A549 (cell line): ENCODE measurements around the gene SLC25A15. TPM values are rescaled to one million over a fixed set of nuclear protein-coding genes. Genes with fewer than 3 reads are reported as not detected.

ENCODE experiments used
- ATAC-seq, 2 experiments: fragments of 200-7000 bp in 1 of 2; fragments of >200 bp in 1 of 2; cut with Nextera tagmentation in 1 of 2; cut with Tn5 transposase in 1 of 2; 3 replicates each; pipeline versions ENCODE4 v1.8.0 to v1.9.1; 2018 to 2020; ENCODE audit warnings: mild to moderate bottlenecking in 1 of 2, moderate library complexity in 1 of 2
- CTCF ChIA-PET: fragments of 300-600 bp; sonication (Branson Sonifier 250); formaldehyde crosslinking; extraction: SDS; loops from one replicate; lab custom pipeline; 2021; ENCODE audit warnings: antibody characterized with exemption, inconsistent platforms; lab: Yijun Ruan, JAX
- POLR2A ChIA-PET: fragments of 350-600 bp; formaldehyde crosslinking; extraction: SDS; loops from one replicate; lab custom pipeline; 2021; ENCODE audit warnings: antibody characterized with exemption, inconsistent platforms; lab: Yijun Ruan, JAX
- DNase-seq, 2 experiments: peaks; one replicate each; pipeline versions ENCODE4 v3.0.0 to v3.0.0-alpha.2; 2011 to 2016; ENCODE audit warnings: low read depth in 1 of 2, low spot score in 1 of 2
- FAIRE-seq: peaks from 2 replicates; lab custom pipeline; 2011; peaks lifted over from hg19 to GRCh38; lab: Jason Lieb, UNC
- H3K27ac ChIP-seq, 2 experiments: fragments of >200 bp; sonication (Bioruptor Twin); formaldehyde crosslinking; 3 replicates each; pipeline ENCODE4 v1.5.1; 2016 to 2017
- H3K4me1 ChIP-seq: fragments of >200 bp; sonication (Bioruptor Twin); formaldehyde crosslinking; 3 replicates; pipeline ENCODE4 v1.6.1; 2016
- H3K4me2 ChIP-seq: fragments of >200 bp; sonication (Bioruptor Twin); formaldehyde crosslinking; 3 replicates; pipeline ENCODE4 v1.6.1; 2016
- H3K4me3 ChIP-seq: fragments of >200 bp; sonication (Bioruptor Twin); formaldehyde crosslinking; 3 replicates; pipeline ENCODE4 v1.5.1; 2016
- H3K9me3 ChIP-seq: fragments of >200 bp; sonication (Bioruptor Twin); formaldehyde crosslinking; 3 replicates; pipeline ENCODE4 v1.6.1; 2016
- BHLHE40 ChIP-seq: IDR thresholded peaks from 2 replicates; pipeline ENCODE4 v1.6.1; 2012; ENCODE audit warnings: low read depth, low read length, inconsistent platforms
- CEBPB ChIP-seq, 2 experiments: fragments of >200 bp in 1 of 2; sonication (Bioruptor Twin) in 1 of 2; formaldehyde crosslinking in 1 of 2; IDR thresholded peaks; 2 replicates each; pipeline ENCODE4 v1.6.1; 2012 to 2016
- EHF ChIP-seq: fragments of 250-450 bp; sonication (Bioruptor Pico); IDR thresholded peaks from 2 replicates; pipeline ENCODE4 v1.5.0; 2020; ENCODE audit warnings: mild to moderate bottlenecking
- ESRRA ChIP-seq: fragments of 150-350 bp; IDR thresholded peaks from 2 replicates; pipeline ENCODE4 v1.6.1; 2014; ENCODE audit warnings: mild to moderate bottlenecking, low read length, borderline replicate concordance
- HEYL ChIP-seq: fragments of 250-450 bp; sonication (Bioruptor Pico); IDR thresholded peaks from 2 replicates; pipeline ENCODE4 v1.8.0; 2021; ENCODE audit warnings: mild to moderate bottlenecking, moderate library complexity
- HOXA7 ChIP-seq: fragments of 250-450 bp; sonication (Bioruptor Pico); IDR thresholded peaks from 2 replicates; pipeline ENCODE4 v1.5.0; 2020; ENCODE audit warnings: mild to moderate bottlenecking, moderate library complexity
- JUNB ChIP-seq: fragments of >200 bp; sonication (Bioruptor Twin); formaldehyde crosslinking; IDR thresholded peaks from 2 replicates; pipeline ENCODE4 v1.6.1; 2016
- KDM5A ChIP-seq: fragments of 200-600 bp; sonication (generic); IDR thresholded peaks from 2 replicates; pipeline ENCODE4 v1.6.1; 2016; ENCODE audit warnings: antibody characterized with exemption, mild to moderate bottlenecking
- MYC ChIP-seq: IDR thresholded peaks from 2 replicates; pipeline ENCODE4 v1.6.1; 2012; ENCODE audit warnings: mild to moderate bottlenecking, inconsistent platforms, low read length, improper control_type of control experiment, borderline replicate concordance
- NR3C1 ChIP-seq: fragments of >200 bp; sonication (Bioruptor Twin); formaldehyde crosslinking; IDR thresholded peaks from 3 replicates; pipeline ENCODE4 v1.6.1; 2017
- RARB ChIP-seq: fragments of 250-450 bp; sonication (Bioruptor Pico); IDR thresholded peaks from 2 replicates; pipeline ENCODE4 v1.8.0; 2021; ENCODE audit warnings: mild to moderate bottlenecking, moderate library complexity
- RCOR1 ChIP-seq: fragments of 150-350 bp; IDR thresholded peaks from 2 replicates; pipeline ENCODE4 v1.6.1; 2014; ENCODE audit warnings: antibody characterized with exemption, low read length, low read depth
- RFX5 ChIP-seq: fragments of 450-650 bp; IDR thresholded peaks from 2 replicates; pipeline ENCODE4 v1.7.1; 2014; ENCODE audit warnings: antibody characterized with exemption, mild to moderate bottlenecking, moderate library complexity
- WGBS: methylation state at CpG from one replicate; pipeline ENCODE4 v1.1.6; 2017; ENCODE audit errors: missing lambda C conversion rate; 5-methylcytosine and 5-hydroxymethylcytosine counted together
- polyA plus RNA-seq, 4 experiments: library from polyadenylated mRNA; depleted of rRNA in 3 of 4; stranded (reverse); fragments of >200 nt; fragmentation: RNase III in 1 of 4; extraction: RNeasy Plus Mini Kit Qiagen cat#74134 plus additional on column Dnase treatment in 1 of 4; gene quantifications; 2 replicates in 3 of 4; 3 replicates in 1 of 4; pipeline ENCODE4 v1.2.3, GENCODE V29; 2011 to 2017
- TF ChIP-seq, protein P1 (sequence below): fragments of 200-600 bp; sonication (generic); IDR thresholded peaks from 2 replicates; pipeline ENCODE4 v1.6.1; 2016; ENCODE audit warnings: antibody characterized with exemption, mild to moderate bottlenecking, moderate library complexity
- TF ChIP-seq, protein P2 (sequence below): fragments of 250-450 bp; sonication (Bioruptor Pico); IDR thresholded peaks from 2 replicates; pipeline ENCODE4 v1.5.0; 2021; ENCODE audit warnings: mild to moderate bottlenecking, moderate library complexity, borderline replicate concordance
- TF ChIP-seq, protein P3 (sequence below): fragments of 450-650 bp; IDR thresholded peaks from 2 replicates; pipeline ENCODE4 v1.6.1; 2014; ENCODE audit warnings: antibody characterized with exemption

Gene SLC25A15
- polyA plus RNA-seq, 2 of the 4 experiments (the other 2 are of a cell fraction): 14.0 to 23.3 TPM

DNA sequence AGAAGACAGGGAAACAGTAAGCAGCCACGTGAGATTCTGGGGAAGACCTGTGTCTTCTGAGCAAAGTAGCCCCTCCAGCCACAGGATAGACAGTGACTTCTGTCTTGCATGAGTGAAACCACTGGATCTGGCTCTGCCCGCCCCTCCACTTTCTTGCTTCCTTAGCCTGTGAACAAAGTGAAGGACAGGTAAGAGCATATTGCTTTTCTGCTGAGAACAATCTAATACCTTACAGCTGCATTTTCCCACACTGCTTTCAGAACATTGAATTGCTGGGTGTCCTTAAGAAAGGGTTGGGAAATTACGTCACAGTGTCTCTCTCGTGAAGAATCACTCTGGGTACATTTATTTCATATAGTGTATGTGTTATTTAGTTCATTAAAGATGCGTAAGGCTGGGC lies 11.1 kb downstream of the SLC25A15 start:
- Histone ChIP-seq H3K4me1 (no peaks in the 10 kb centered on the region), H3K4me3 (no peak overlapping the region)
- no peak for TF ChIP-seq JUNB
- TF ChIP-seq BHLHE40: no peak
- no peak for TF ChIP-seq EHF (CRISPR knock-in tag)
- TF ChIP-seq HEYL: no peak
- TF ChIP-seq RCOR1: no peak
- no peak for TF ChIP-seq ESRRA
- TF ChIP-seq, protein P1, sequence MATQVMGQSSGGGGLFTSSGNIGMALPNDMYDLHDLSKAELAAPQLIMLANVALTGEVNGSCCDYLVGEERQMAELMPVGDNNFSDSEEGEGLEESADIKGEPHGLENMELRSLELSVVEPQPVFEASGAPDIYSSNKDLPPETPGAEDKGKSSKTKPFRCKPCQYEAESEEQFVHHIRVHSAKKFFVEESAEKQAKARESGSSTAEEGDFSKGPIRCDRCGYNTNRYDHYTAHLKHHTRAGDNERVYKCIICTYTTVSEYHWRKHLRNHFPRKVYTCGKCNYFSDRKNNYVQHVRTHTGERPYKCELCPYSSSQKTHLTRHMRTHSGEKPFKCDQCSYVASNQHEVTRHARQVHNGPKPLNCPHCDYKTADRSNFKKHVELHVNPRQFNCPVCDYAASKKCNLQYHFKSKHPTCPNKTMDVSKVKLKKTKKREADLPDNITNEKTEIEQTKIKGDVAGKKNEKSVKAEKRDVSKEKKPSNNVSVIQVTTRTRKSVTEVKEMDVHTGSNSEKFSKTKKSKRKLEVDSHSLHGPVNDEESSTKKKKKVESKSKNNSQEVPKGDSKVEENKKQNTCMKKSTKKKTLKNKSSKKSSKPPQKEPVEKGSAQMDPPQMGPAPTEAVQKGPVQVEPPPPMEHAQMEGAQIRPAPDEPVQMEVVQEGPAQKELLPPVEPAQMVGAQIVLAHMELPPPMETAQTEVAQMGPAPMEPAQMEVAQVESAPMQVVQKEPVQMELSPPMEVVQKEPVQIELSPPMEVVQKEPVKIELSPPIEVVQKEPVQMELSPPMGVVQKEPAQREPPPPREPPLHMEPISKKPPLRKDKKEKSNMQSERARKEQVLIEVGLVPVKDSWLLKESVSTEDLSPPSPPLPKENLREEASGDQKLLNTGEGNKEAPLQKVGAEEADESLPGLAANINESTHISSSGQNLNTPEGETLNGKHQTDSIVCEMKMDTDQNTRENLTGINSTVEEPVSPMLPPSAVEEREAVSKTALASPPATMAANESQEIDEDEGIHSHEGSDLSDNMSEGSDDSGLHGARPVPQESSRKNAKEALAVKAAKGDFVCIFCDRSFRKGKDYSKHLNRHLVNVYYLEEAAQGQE: no peak
- TF ChIP-seq, protein P2, sequence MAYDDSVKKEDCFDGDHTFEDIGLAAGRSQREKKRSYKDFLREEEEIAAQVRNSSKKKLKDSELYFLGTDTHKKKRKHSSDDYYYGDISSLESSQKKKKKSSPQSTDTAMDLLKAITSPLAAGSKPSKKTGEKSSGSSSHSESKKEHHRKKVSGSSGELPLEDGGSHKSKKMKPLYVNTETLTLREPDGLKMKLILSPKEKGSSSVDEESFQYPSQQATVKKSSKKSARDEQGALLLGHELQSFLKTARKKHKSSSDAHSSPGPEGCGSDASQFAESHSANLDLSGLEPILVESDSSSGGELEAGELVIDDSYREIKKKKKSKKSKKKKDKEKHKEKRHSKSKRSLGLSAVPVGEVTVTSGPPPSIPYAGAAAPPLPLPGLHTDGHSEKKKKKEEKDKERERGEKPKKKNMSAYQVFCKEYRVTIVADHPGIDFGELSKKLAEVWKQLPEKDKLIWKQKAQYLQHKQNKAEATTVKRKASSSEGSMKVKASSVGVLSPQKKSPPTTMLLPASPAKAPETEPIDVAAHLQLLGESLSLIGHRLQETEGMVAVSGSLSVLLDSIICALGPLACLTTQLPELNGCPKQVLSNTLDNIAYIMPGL (CRISPR knock-in tag): no peak
- no peak for TF ChIP-seq CEBPB (IDR thresholded peaks at IDR 0.05)
- TF ChIP-seq NR3C1: no peak
- TF ChIP-seq MYC: no peak
- TF ChIP-seq, protein P3, sequence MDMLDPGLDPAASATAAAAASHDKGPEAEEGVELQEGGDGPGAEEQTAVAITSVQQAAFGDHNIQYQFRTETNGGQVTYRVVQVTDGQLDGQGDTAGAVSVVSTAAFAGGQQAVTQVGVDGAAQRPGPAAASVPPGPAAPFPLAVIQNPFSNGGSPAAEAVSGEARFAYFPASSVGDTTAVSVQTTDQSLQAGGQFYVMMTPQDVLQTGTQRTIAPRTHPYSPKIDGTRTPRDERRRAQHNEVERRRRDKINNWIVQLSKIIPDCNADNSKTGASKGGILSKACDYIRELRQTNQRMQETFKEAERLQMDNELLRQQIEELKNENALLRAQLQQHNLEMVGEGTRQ: no peak
- TF ChIP-seq, all 56 proteins: peak for 0
- no peak overlapping the region for H3K4me2 ChIP-seq
- H3K27ac ChIP-seq: no peak overlapping the region
- WGBS: 74% methylated on average over 5 of the region's 5 CpGs
- H3K9me3 ChIP-seq: no peaks in the 10 kb centered on the region
- ChIA-PET POLR2A (no interaction called here), CTCF (interaction anchor here (1.7 kb wide), 1 partner anchor 11 kb away, joined by 4 read pairs; the partner anchor contains the start of gene SLC25A15)
- DNase-seq (no peak), FAIRE-seq (no peak), ATAC-seq (no peak)

DNA sequence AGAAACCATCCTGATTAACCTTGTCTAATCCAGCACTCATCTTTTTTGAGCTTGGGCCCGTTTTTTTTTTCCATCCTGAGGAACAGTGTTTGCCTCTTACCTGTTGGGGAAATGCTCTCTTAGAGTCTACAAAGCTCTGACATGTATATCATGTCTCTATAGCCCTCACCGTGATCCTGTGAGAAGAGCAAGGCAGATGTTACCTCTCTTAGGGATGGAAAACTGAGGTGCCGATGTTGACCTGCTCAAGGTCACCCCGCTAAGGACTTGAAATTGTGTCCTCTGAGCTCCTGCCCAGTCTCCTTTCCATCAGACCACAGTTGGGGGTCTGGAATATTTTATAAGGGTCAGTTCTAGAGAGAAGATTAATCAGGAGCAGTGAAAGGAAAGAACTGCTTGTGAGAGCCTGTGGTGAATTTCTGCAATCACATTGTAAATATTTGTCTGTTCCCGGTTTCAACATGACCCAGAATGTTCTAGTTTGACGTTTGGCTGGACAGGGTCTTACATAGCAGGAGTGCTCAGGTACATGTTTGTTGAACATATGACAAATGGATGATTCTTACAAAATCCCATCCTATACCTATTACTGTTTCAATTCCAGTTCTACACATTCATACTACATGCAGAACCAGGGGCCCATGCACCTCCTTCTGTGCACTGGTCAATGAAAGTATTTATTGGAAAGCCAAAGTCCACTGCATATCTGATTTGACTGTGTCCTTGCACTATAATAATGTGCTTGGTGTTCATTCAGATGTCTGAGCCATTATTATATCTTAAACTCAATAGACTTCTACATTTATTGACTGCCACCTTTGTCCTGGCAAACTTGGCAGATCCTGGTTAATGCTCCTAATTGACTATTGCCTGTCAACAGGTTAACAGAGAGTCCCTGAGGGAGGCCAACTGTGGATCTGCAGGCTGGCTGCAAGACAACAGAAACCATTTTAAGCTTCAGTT lies 12.1 kb downstream of the SLC25A15 start:
- ChIA-PET POLR2A (no interaction called here), CTCF (interaction anchor here (1.7 kb wide), 1 partner anchor 12 kb away, joined by 4 read pairs; the partner anchor contains the start of gene SLC25A15)
- no peak overlapping the region for H3K4me2 ChIP-seq
- H3K4me3 ChIP-seq: no peak overlapping the region
- ATAC-seq (no peak), DNase-seq (no peak), FAIRE-seq (no peak)
- H3K4me1 ChIP-seq: no peaks in the 10 kb centered on the region
- 77% methylated on average over 6 of the region's 6 CpGs for WGBS
- TF ChIP-seq ESRRA (no peak), RARB (CRISPR knock-in tag) (no peak), RFX5 (no peak), KDM5A (no peak), HOXA7 (no peak)
- TF ChIP-seq, protein P1: no peak
- no peak overlapping the region for H3K27ac ChIP-seq
- no peaks in the 10 kb centered on the region for H3K9me3 ChIP-seq
